GM21717 (cell line): ENCODE measurements around the gene C20orf202.
"Not testable (repeated sequence)": the region's sequence is repeated elsewhere in the genome, so short reads cannot be mapped to it uniquely, and the experiment has no call there.

Experiments
- ATAC-seq: cut with Tn5 transposase; IDR thresholded peaks from one replicate; pipeline ENCODE4 v1.9.1; 2021; ENCODE audit warnings: mild to moderate bottlenecking, moderate library complexity; ENCODE audit not compliant: unreplicated experiment

Gene C20orf202

GRCh38 chr20:1242530-1242929 is 39.3 kb downstream of the C20orf202 start:
- ATAC-seq = no peak

DNA sequence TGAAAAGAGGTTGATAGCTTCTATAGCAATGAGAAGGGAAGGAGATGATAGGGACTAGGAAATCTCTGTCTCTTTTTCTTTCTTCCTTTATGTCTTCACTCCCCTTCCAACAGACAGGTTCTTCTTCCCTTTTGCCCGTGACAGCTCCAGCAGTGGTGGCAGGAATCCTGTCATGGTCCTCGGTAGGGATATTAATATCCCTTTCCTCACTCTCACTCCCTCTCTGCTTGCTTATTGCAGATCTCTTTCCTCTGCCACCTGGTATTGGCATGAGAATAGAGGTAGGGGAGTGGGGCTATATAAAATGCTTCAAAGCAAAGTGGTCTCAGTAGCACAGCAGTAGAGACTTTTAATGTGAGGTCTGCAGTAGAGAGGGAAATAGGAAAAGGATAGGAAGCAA is 42.3 kb downstream of the C20orf202 start:
- no peak for ATAC-seq

DNA sequence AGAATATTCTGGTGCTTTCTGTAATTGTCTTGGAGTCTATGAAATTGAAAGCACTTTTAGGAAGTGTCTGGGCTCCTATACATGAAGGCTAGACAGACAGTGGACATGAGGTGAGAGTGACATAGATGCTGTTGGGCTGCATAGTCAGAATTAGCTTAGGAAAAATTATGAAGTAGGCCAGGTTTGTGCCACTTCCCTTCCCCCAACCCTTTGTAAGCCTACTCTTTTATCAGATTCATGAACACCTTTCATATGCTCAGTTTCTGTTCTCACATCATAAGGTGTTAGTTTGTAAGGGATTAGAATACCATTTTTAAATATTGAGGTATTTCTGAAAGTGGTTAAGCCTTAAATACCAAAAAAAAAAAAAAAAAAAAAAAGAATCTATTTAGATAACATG is 44.4 kb downstream of the C20orf202 start:
- no peak for ATAC-seq

DNA sequence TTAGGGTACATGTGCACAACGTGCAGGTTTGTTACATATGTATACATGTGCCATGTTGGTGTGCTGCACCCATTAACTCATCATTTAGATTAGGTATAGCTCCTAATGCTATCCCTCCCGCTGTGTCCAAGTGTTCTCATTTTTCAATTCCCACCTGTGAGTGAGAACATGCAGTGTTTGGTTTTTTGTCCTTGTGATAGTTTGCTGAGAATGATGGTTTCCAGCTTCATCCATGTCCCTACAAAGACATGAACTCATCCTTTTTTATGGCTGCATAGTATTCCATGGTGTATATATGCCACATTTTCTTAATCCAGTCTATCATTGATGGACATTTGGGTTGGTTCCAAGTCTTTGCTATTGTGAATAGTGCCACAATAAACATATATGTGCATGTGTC is 47.0 kb downstream of the C20orf202 start:
- not testable (repeated sequence) for ATAC-seq

DNA sequence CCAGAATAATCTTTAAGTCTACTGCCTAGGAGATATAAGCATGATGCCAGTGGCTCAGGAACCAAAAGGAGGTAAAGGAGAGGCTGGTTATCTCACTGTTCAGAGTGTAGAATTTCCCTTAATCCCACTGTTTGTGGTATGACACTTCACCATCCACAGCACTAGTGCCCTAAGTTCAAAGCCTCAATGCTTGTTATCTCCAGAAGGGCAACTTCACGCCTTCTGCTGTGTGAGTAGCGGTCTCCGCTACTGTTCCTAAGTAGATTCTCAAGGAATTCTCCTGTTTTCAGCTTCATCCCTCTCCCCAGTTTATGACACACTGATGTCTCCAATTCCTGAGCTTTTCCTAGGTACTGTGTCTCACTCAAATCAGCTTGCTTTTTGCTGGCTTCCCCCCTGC is 49.2 kb downstream of the C20orf202 start:
- no peak for ATAC-seq

DNA sequence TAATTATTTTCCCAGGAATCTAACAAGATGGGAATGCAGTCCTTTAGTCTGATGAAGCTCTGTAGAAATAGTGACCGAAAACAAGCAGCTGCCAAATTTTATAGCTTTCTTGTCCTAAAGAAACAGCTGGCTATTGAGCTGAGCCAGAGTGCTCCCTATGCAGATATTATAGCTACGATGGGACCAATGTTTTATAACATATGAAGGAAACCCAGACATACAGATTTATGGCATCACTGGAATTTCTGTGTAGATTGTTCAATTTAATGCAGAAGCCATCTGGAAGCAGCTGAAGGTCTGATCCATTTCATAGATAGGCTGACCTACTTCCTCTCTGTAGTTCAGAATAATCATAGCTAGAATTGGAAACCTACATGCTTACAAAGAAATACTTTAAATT is 51.0 kb downstream of the C20orf202 start:
- no peak for ATAC-seq

DNA sequence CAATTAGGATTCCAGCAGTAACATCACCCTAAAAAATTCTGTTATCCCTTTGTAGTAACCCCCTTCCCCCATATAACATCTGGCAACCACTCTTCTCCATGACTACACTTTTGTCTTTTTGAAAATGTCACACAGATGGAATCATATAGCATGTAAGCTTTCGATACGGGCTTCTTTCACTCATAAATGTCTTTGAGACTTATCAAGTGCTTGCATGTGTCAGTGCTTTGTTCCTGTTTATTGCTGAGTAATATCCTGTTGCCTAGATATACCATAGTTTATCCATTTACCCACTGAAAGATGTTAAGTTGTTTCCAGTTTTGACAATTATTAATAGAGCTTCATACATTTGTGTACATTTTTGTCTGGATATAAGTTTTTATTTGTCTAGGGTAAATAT is 52.4 kb downstream of the C20orf202 start:
- ATAC-seq = no peak
